K562 (cell line): ENCODE results near the gene CPE. TPM values are rescaled to one million over a fixed set of nuclear protein-coding genes. Genes with fewer than 3 reads are reported as not detected.

Experiments used
- ATAC-seq: fragments of 200-7000 bp; cut with Tn5 transposase; 3 replicates; pipeline ENCODE4 v1.9.1; 2020; ENCODE audit warnings: moderate library complexity
- BruUV-seq: library from RNA; stranded (reverse); fragments of 400-500 nt; replicated peaks from 2 replicates; lab custom pipeline; 2021; lab: Mats Ljungman, UMichigan
- CTCF ChIA-PET: fragments of 300-600 bp; formaldehyde crosslinking; extraction: SDS; loops from one replicate; lab custom pipeline; 2021; ENCODE audit warnings: low intra/inter-chr PET ratio; lab: Yijun Ruan, JAX
- POLR2A ChIA-PET: fragments of 300-600, 350-650 bp; sonication (Branson Sonifier 250); formaldehyde crosslinking; extraction: SDS; loops from one replicate; lab custom pipeline; 2021; ENCODE audit warnings: antibody characterized with exemption, inconsistent platforms; lab: Yijun Ruan, JAX
- DNase-seq, 4 experiments: peaks; one replicate each; pipeline versions ENCODE4 v3.0.0 to v3.0.0-alpha.2; 2011 to 2018; ENCODE audit warnings: low spot score in 3 of 4, mixed read lengths in 3 of 4; ENCODE audit errors: extremely low read depth in 1 of 4
- FAIRE-seq: peaks from 2 replicates; lab custom pipeline; 2011; peaks lifted over from hg19 to GRCh38; lab: Jason Lieb, UNC
- H2AFZ ChIP-seq: 2 replicates; pipeline ENCODE4 v1.6.0; 2011; ENCODE audit warnings: low read depth, low read length, control low read depth, inconsistent platforms
- H3K27ac ChIP-seq: fragments of 200-600 bp; 3 replicates; pipeline ENCODE4 v1.8.0; 2011; ENCODE audit warnings: low read depth, mild to moderate bottlenecking, control low read depth, inconsistent platforms, low read length, moderate library complexity, mixed read lengths; ENCODE audit errors: extremely low read depth
- H3K27me3 ChIP-seq, 2 experiments: fragments of 300-600 bp in 1 of 2; 2 replicates in 1 of 2; 3 replicates in 1 of 2; pipeline versions ENCODE4 v1.6.0 to v1.8.0; 2011; ENCODE audit warnings: inconsistent platforms in 2 of 2, low read length in 2 of 2, mild to moderate bottlenecking in 1 of 2, mixed read lengths in 1 of 2, moderate library complexity in 1 of 2; ENCODE audit not compliant: control insufficient read depth in 2 of 2, insufficient read depth in 2 of 2
- H3K36me3 ChIP-seq: fragments of 300-600 bp; 3 replicates; pipeline ENCODE4 v1.8.0; 2011; ENCODE audit warnings: mild to moderate bottlenecking, low read length, inconsistent platforms; ENCODE audit not compliant: control insufficient read depth, insufficient read depth
- H3K4me1 ChIP-seq, 2 experiments: fragments of 200-600 bp in 1 of 2; replicated peaks in 1 of 2; 2 replicates in 1 of 2; 3 replicates in 1 of 2; pipeline versions ENCODE4 v1.5.1 to v1.8.0; 2011; ENCODE audit warnings: inconsistent platforms in 2 of 2, low read length in 2 of 2, mild to moderate bottlenecking in 1 of 2, mixed read lengths in 1 of 2, moderate library complexity in 1 of 2; ENCODE audit not compliant: control insufficient read depth in 2 of 2, insufficient read depth in 2 of 2
- H3K4me2 ChIP-seq: 2 replicates; pipeline ENCODE4 v1.6.1; 2011; ENCODE audit warnings: low read length, control low read depth, inconsistent platforms, mixed read lengths; ENCODE audit not compliant: insufficient read depth
- H3K4me3 ChIP-seq: fragments of 200-600 bp; sonication (generic), shearing (Covaris generic); 2 replicates; pipeline ENCODE4 v1.5.1; 2016; ENCODE audit warnings: control low read depth, inconsistent platforms
- H3K79me2 ChIP-seq: fragments of 200-600 bp; 3 replicates; pipeline ENCODE4 v1.8.0; 2011; ENCODE audit warnings: low read length, inconsistent platforms; ENCODE audit not compliant: control insufficient read depth, insufficient read depth
- H3K9ac ChIP-seq, 2 experiments: 2 replicates each; pipeline versions ENCODE4 v1.6.0 to v1.6.1; 2011; ENCODE audit warnings: low read depth in 2 of 2, low read length in 2 of 2, control low read depth in 1 of 2, inconsistent platforms in 1 of 2, mild to moderate bottlenecking in 1 of 2, mixed read lengths in 1 of 2; ENCODE audit not compliant: insufficient read depth in 1 of 2
- H3K9me1 ChIP-seq: one replicate; pipeline ENCODE4 v1.6.0; 2011; ENCODE audit warnings: inconsistent platforms, mild to moderate bottlenecking, low read length, moderate library complexity; ENCODE audit not compliant: control insufficient read depth, insufficient read depth
- H3K9me3 ChIP-seq: replicated peaks from 2 replicates; pipeline ENCODE4 v1.5.1; 2011; ENCODE audit warnings: low read depth, low read length, inconsistent platforms; ENCODE audit not compliant: control insufficient read depth, insufficient read depth
- H4K20me1 ChIP-seq: replicated peaks from 2 replicates; pipeline ENCODE4 v1.6.1; 2011; ENCODE audit warnings: low read length, inconsistent platforms, mixed read lengths; ENCODE audit not compliant: control insufficient read depth, insufficient read depth
- FOS ChIP-seq: IDR thresholded peaks from 3 replicates; pipeline ENCODE4 v1.6.1; 2011; ENCODE audit not compliant: insufficient read length; ENCODE audit errors: extremely low read depth
- GTF2E2 ChIP-seq: fragments of 200-800 bp; sonication (Bioruptor generic); IDR thresholded peaks from 2 replicates; pipeline ENCODE4 v1.6.1; 2016; ENCODE audit warnings: missing genetic modification characterization, missing compliant biosample characterization
- NCOA1 ChIP-seq: fragments of 450-650 bp; IDR thresholded peaks from 2 replicates; pipeline ENCODE4 v1.6.1; 2016; ENCODE audit warnings: low read depth
- POLR2B ChIP-seq: fragments of 450-650 bp; IDR thresholded peaks from 2 replicates; pipeline ENCODE4 v1.6.1; 2018; ENCODE audit warnings: low read depth; ENCODE audit not compliant: partially characterized antibody
- RBFOX2 ChIP-seq: fragments of 200-400 bp; formaldehyde crosslinking; IDR thresholded peaks from 2 replicates; pipeline ENCODE4 v1.6.1; 2017; ENCODE audit warnings: low read depth, mild to moderate bottlenecking, low read length, moderate library complexity
- SFPQ ChIP-seq: fragments of 200-400 bp; formaldehyde crosslinking; IDR thresholded peaks from 2 replicates; pipeline ENCODE4 v1.6.1; 2017; ENCODE audit warnings: mild to moderate bottlenecking, low read depth, low read length, moderate library complexity
- WHSC1 ChIP-seq: IDR thresholded peaks from one replicate; pipeline ENCODE4 v1.6.1; 2012; ENCODE audit warnings: low read length, control low read depth, inconsistent platforms
- ZNF512 ChIP-seq: IDR thresholded peaks from 2 replicates; pipeline ENCODE4 v1.6.1; 2016; ENCODE audit warnings: missing genetic modification characterization, missing compliant biosample characterization
- WGBS: fragments of 100-300 bp; shearing (Covaris generic); methylation state at CpG from one replicate; pipeline ENCODE4 v1.1.6; 2016; ENCODE audit warnings: low coverage, mixed read lengths; ENCODE audit not compliant: insufficient coverage; ENCODE audit errors: missing lambda C conversion rate; 5-methylcytosine and 5-hydroxymethylcytosine counted together
- in situ Hi-C: fragments of 300-500 bp; cut with MboI; formaldehyde crosslinking; loops from 4 replicates; pipeline ENCODE4 v1.15.0; 2018; ENCODE audit warnings: inconsistent platforms, mixed read lengths
- intact Hi-C: fragments of 100-400 bp; cut with micrococcal nuclease; formaldehyde crosslinking; loops from 2 replicates; pipeline ENCODE4 v1.14.2; 2022
- polyA plus RNA-seq, 8 experiments: library from polyadenylated mRNA; depleted of rRNA in 4 of 8; stranded (reverse) in 5 of 8; unstranded in 3 of 8; fragments of >200 nt; fragmentation: Nextera tagmentation in 2 of 8; fragmentation: Illumina TruSeq in 1 of 8; extraction: Ambion mirVana in 2 of 8; extraction: Trizol in 1 of 8; gene quantifications; 2 replicates each; pipeline versions ENCODE4 v1.2.1 to v1.2.3, GENCODE V29; 2011 to 2014; ENCODE audit warnings: inconsistent platforms in 1 of 8, missing spikeins in 1 of 8
- total RNA-seq, 7 experiments: library from RNA; depleted of rRNA in 6 of 7; stranded (reverse); fragments of >200 nt in 6 of 7; fragmentation: Illumina TruSeq in 2 of 7; extraction: Trizol in 2 of 7; gene quantifications; 2 replicates each; pipeline versions ENCODE4 v1.2.1 to v1.2.3, GENCODE V29; 2011 to 2021; ENCODE audit warnings: low replicate concordance in 1 of 7

The CPE gene
- total and polyA plus RNA-seq, 9 of the 15 experiments (the other 6 are each of a cell fraction or from before 2014, with no cell fraction given): 0.04 to 0.16 (median 0.06) TPM; not detected in 4

GRCh38 chr4:165504184-165504583 lies 125.4 kb downstream of the CPE start:
- Histone ChIP-seq H4K20me1 (no peaks in the 10 kb centered on the region), H3K27ac (no peak overlapping the region), H3K27me3 (peaks cover 0 to 5% of the 10 kb centered on the region in 2 experiments; a peak in 2 of 5 replicates), H2AFZ (no peak overlapping the region), H3K4me3 (no peak overlapping the region), H3K79me2 (no peaks in the 10 kb centered on the region), H3K9me3 (no peaks in the 10 kb centered on the region), H3K9ac (no peak overlapping the region), H3K36me3 (no peaks in the 10 kb centered on the region), H3K9me1 (no peaks in the 10 kb centered on the region), H3K4me2 (no peak overlapping the region), H3K4me1 (no peaks in the 10 kb centered on the region)
- no TSS peak for BruUV-seq
- WGBS: 4% methylated on average over 3 of the region's 3 CpGs
- in situ Hi-C loops: no loop called here
- intact Hi-C loops: no loop called here
- DNase-seq: no peak
- no peak for FAIRE-seq
- ChIA-PET CTCF (no interaction called here), POLR2A (no interaction called here)
- TF ChIP-seq RBFOX2 (no peak), FOS (no peak), GTF2E2 (tag) (no peak), NCOA1 (no peak), WHSC1 (no peak), ZNF512 (tag) (no peak), POLR2B (no peak), SFPQ (no peak)
- ATAC-seq: no peak
